ENCODE measurements around the gene BCAS3.

Gene BCAS3

DNA sequence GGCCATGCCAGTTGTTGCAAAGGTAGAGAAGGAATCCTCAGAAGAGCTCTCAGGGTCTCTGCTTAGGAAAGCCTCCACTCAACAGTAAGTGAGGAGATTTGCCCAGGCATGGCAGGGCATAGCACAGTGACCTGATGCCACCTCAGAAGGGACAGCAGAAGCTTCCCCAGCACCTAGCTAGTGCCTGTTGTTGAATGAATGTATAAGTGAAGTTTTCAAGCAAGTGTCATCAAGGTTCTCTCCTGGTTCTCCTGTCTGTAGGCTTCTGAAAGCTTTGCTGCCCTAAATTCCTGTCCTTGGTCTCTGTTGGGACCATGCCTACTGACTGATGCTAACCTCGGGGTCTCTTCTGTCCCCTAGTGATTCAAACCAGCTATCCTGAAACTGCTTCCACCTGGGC is 607.1 kb downstream of the BCAS3 start:
- H3K4me3 ChIP-seq (ENCODE audit: low read depth, low read length) = no peak overlapping the region
- TF ChIP-seq, protein P1, sequence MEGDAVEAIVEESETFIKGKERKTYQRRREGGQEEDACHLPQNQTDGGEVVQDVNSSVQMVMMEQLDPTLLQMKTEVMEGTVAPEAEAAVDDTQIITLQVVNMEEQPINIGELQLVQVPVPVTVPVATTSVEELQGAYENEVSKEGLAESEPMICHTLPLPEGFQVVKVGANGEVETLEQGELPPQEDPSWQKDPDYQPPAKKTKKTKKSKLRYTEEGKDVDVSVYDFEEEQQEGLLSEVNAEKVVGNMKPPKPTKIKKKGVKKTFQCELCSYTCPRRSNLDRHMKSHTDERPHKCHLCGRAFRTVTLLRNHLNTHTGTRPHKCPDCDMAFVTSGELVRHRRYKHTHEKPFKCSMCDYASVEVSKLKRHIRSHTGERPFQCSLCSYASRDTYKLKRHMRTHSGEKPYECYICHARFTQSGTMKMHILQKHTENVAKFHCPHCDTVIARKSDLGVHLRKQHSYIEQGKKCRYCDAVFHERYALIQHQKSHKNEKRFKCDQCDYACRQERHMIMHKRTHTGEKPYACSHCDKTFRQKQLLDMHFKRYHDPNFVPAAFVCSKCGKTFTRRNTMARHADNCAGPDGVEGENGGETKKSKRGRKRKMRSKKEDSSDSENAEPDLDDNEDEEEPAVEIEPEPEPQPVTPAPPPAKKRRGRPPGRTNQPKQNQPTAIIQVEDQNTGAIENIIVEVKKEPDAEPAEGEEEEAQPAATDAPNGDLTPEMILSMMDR (IDR thresholded peaks at IDR 0.05; ENCODE audit: insufficient read depth, low read depth, low read length, missing control alignments) = no peak

DNA sequence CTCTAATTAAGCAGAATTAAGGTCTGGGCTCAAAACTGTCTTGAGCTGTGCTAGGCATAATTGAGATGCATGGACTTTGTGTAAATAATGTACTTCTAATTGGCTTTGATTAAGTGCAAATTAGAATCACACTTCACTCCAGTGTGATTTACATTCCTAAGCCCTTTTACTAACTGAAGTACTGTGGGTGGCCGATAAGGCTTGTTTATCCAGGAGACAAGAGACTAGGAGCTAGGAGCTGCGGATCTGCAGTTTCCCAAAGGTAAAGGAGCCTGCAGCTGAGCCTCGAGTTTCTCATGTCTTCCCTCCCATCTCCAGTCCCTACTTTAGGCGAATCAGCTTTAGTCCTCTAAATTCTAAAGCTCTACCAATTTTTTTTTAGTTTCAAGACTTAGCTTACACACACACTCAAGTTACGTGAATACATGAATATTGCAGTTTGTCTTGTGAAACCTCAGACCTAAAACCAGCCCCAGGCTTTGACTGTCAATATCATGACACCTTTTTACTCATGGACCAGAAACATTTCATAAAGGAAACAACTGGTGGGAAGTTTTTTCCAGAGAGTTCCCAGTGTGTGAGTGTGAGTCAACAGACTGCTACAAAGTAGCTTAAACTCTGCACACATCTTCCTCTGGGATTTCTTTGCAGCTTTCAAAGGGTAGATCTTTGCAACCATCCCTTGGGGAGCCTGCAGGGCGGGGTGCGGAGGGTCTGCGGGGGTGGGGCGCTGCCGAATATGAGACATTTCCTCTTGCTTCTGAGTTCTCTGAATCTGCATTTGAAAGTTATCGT is 608.1 kb downstream of the BCAS3 start:
- TF ChIP-seq, protein P1 (IDR thresholded peaks at IDR 0.05; ENCODE audit: insufficient read depth, low read depth, low read length, missing control alignments) = no peak
- no peak overlapping the region for H3K4me3 ChIP-seq (ENCODE audit: low read depth, low read length)
- DNase-seq (ENCODE audit: low read depth) = peak; percentile 46

More for the DNA sequence above, 607.1 kb downstream of the BCAS3 start:
- DNase-seq (ENCODE audit: low read depth) = peak; percentile 2

DNA sequence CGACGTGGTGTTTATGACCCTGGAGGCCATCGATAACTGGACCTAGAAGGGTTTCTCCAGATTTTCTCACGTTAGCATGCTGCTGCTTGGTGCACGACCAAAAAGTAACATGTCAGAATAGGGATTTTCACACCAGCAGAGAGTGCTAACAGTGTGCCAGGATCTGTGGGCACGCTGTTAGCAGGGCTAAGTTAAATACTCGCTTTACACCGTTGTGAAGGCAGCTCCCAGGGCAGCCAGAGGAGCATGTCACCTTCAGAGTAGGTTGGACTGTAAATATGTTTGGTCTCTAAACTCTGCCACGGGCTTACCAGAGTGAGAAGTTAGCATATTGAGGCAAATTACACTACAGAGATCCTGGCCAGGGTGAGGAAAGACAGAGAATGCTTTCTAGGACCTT is 608.8 kb downstream of the BCAS3 start:
- DNase-seq (ENCODE audit: low read depth) = no peak
- H3K4me3 ChIP-seq (ENCODE audit: low read depth, low read length) = no peak overlapping the region
- TF ChIP-seq, protein P1 (IDR thresholded peaks at IDR 0.05; ENCODE audit: insufficient read depth, low read depth, low read length, missing control alignments) = no peak

DNA sequence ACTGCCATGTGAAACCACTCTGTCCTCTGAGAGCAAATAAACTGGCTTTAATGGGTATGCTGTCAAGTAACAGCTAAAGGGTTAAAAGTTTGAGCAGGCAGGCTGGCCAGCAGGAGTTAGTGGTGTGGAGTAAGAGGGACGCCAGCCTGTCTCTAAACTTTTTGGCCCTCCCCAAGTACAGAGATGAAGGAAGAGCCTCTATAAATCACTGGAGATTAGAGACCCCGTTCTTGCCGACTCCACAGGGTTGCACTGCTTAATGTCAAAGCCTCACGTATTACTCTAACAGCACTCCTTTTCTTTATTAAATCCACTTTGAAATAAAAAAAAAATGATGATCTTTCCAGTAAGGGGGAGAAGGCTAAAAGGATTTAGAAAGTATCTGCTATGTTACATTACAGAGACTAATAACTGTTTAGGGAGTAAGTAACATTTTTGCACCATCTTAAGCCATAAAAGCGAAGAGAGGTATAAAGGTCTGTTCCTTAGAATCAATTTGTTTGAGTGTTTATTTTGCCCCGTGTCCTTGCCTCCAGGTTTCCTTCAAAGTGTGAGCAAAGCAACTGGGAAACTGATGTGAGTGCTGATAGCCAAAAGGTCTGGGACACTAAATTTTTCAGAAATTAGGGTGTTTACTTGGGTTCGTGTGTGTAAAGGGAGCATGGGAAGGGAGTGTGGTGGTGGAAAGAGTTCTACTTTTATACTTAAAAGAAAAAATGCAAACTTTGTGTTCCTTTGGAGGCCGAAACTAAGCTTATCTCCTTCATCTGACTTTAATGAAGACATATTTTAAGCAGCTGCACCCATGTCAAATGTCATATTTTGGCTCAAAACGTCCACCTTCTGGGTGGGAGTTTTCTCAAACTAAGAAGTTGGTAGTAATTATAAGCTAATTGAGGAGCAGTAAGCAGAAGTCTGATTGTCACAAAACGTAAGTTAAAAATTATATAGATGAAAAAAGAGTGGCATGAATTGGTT is 612.0 kb downstream of the BCAS3 start:
- no peak for DNase-seq (ENCODE audit: low read depth)
- TF ChIP-seq, protein P1 (IDR thresholded peaks at IDR 0.05; ENCODE audit: insufficient read depth, low read depth, low read length, missing control alignments) = no peak
- no peak overlapping the region for H3K4me3 ChIP-seq (ENCODE audit: low read depth, low read length)

DNA sequence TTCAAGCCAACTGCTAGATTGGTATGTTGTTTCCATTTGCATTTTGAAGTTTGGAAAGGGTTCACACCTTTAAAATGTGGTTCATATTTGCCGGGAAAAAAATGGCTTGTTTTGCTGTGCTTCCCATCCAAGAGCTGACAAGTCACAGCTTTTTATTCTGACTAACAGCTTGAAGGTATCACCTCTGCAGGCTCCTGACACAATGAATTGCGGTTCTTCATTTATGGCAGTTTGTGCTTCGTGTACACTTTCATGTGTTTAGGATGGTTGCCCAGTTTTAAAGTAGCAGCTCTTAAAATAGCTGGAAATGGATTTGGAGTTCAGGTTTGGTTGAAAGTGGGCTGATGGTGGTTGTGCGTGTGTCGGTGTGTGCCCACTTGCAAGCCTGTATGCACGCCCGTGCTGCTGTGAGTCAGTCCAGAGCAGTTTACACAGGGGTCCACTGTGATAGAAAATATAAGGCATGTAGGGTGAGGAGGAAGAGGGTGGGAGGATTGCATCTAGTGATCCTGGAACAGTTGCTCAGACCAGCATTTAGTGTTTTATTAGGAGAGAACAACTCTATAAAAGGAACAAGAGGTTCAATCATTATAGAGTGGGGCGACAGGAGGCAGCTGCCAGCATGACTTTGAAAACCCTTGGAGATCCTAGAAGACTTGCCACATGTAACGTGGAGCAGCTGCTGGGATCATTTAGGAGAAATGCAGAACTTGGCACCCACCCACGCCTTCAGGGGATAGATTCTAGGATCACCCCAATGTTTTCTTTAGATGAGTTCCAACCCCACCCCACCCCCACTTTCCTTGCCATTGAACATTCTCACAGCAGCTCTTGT is 614.0 kb downstream of the BCAS3 start:
- TF ChIP-seq, protein P1 (IDR thresholded peaks at IDR 0.05; ENCODE audit: insufficient read depth, low read depth, low read length, missing control alignments) = no peak
- no peak overlapping the region for H3K4me3 ChIP-seq (ENCODE audit: low read depth, low read length)
- no peak for DNase-seq (ENCODE audit: low read depth)

DNA sequence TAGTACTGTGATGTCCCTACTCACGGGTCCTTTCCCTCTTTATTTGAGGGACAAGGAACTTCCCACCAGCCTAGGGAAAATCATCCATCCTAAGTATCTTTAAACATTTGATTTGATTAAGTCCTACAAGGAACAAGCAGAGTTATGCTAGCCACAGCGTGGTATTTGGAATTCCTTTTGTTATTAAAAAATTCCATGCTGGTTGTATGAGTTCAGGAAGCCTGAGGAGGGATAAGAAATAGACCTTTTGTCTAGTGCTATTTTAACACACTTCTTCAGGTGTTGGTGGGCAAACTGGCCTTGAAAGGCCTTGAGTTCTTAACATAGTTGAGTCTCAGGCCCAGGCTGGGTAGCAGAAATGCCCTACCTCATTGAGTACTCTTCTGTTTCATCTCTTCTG is 616.6 kb downstream of the BCAS3 start:
- DNase-seq (ENCODE audit: low read depth) = no peak
- no peak overlapping the region for H3K4me3 ChIP-seq (ENCODE audit: low read depth, low read length)
- TF ChIP-seq, protein P1 (IDR thresholded peaks at IDR 0.05; ENCODE audit: insufficient read depth, low read depth, low read length, missing control alignments) = no peak

All from GM12865 (cell line).